ENCODE measurements around the gene CPEB1. TPM values are rescaled to one million over a fixed set of nuclear protein-coding genes. Genes with fewer than 3 reads are reported as not detected.
"Not testable (repeated sequence)": the region's sequence is repeated elsewhere in the genome, so short reads cannot be mapped to it uniquely, and the experiment has no call there.

The CPEB1 gene
- total and polyA plus RNA-seq, 4 donors: 0.42 to 4.0 (median 2.3) TPM

GRCh38 chr15:82502700-82503339 lies 144.3 kb downstream of the CPEB1 start:
- H3K27ac ChIP-seq (ENCODE audit: low read depth in 1 of 2, low read length in 1 of 2); H3K4me3 ChIP-seq; H3K27me3 ChIP-seq (ENCODE audit: control insufficient read depth in 3 of 3, insufficient read depth in 3 of 3, low read length in 2 of 3); DNase-seq; H3K9me3 ChIP-seq (ENCODE audit: control insufficient read depth in 4 of 4, insufficient read depth in 3 of 4, low read length in 3 of 4); H3K36me3 ChIP-seq (ENCODE audit: control insufficient read depth in 4 of 4, insufficient read depth in 4 of 4, low read length in 4 of 4); H3K4me1 ChIP-seq (ENCODE audit: control insufficient read depth in 5 of 5, insufficient read depth in 5 of 5, low read length in 5 of 5); H3K9ac ChIP-seq (ENCODE audit: insufficient read depth in 1 of 2, low read length in 2 of 2): not testable (repeated sequence)
- ATAC-seq (ENCODE audit: insufficient read depth, low FRiP score): peak; percentile 70
- WGBS, 2 donors: 35 to 37% methylated on average over 3 of the region's 7 CpGs

GRCh38 chr15:82500772-82501171 lies 146.4 kb downstream of the CPEB1 start:
- WGBS, 2 donors: 44 to 59% methylated on average over 4 of the region's 4 CpGs
- not testable (repeated sequence) for H3K36me3 ChIP-seq (ENCODE audit: control insufficient read depth in 4 of 4, insufficient read depth in 4 of 4, low read length in 4 of 4); H3K9ac ChIP-seq (ENCODE audit: insufficient read depth in 1 of 2, low read length in 2 of 2); DNase-seq; H3K9me3 ChIP-seq (ENCODE audit: control insufficient read depth in 4 of 4, insufficient read depth in 3 of 4, low read length in 3 of 4); H3K27me3 ChIP-seq (ENCODE audit: control insufficient read depth in 3 of 3, insufficient read depth in 3 of 3, low read length in 2 of 3); ATAC-seq (ENCODE audit: insufficient read depth, low FRiP score); H3K27ac ChIP-seq (ENCODE audit: low read depth in 1 of 2, low read length in 1 of 2); H3K4me3 ChIP-seq; H3K4me1 ChIP-seq (ENCODE audit: control insufficient read depth in 5 of 5, insufficient read depth in 5 of 5, low read length in 5 of 5)

GRCh38 chr15:82497978-82498377 lies 149.2 kb downstream of the CPEB1 start:
- not testable (repeated sequence) for H3K27me3 ChIP-seq (ENCODE audit: control insufficient read depth in 3 of 3, insufficient read depth in 3 of 3, low read length in 2 of 3); DNase-seq; H3K9me3 ChIP-seq (ENCODE audit: control insufficient read depth in 4 of 4, insufficient read depth in 3 of 4, low read length in 3 of 4); H3K9ac ChIP-seq (ENCODE audit: insufficient read depth in 1 of 2, low read length in 2 of 2); H3K4me1 ChIP-seq (ENCODE audit: control insufficient read depth in 5 of 5, insufficient read depth in 5 of 5, low read length in 5 of 5); H3K4me3 ChIP-seq; H3K27ac ChIP-seq (ENCODE audit: low read depth in 1 of 2, low read length in 1 of 2); ATAC-seq (ENCODE audit: insufficient read depth, low FRiP score); H3K36me3 ChIP-seq (ENCODE audit: control insufficient read depth in 4 of 4, insufficient read depth in 4 of 4, low read length in 4 of 4)

Other genes with a start within 250 kb of the CPEB1 start
- 10 to 100 TPM in 1 of 2 donors, 1 to 10 TPM in 1; 4.1 to 13.7 TPM for gene GOLGA6L9, start 217.5 kb downstream of the CPEB1 start, total RNA-seq
- 10 to 100 TPM in 1 of 2 donors, 1 to 10 TPM in 1; 1.5 to 12.2 TPM for gene GOLGA6L9, start 217.5 kb downstream of the CPEB1 start, polyA plus RNA-seq
- gene RPS17, start 106.9 kb downstream of the CPEB1 start, total RNA-seq: 1,000 to 10,000 TPM; 1,181 to 1,750 TPM
- gene RPS17, start 106.9 kb downstream of the CPEB1 start, polyA plus RNA-seq: 1,000 to 10,000 TPM; 3,085 to 4,573 TPM
- gene AP3B2, start 62.5 kb upstream of the CPEB1 start, total RNA-seq: 1 to 10 TPM in 1 of 2 donors, under 1 TPM in 1; 0.94 to 2.2 TPM
- gene AP3B2, start 62.5 kb upstream of the CPEB1 start, polyA plus RNA-seq: 1 to 10 TPM in 1 of 2 donors, under 1 TPM in 1; 0.96 to 1.4 TPM
- gene FSD2, start 158.7 kb upstream of the CPEB1 start, total RNA-seq: under 1 TPM in 1 of 2 donors, not detected in 1; 0.06 TPM
- gene FSD2, start 158.7 kb upstream of the CPEB1 start, polyA plus RNA-seq: under 1 TPM in 1 of 2 donors, not detected in 1; 0.08 TPM
- 10 to 100 TPM in 1 of 2 donors, 1 to 10 TPM in 1; 8.6 to 10.4 TPM for gene WHAMM, start 162.3 kb upstream of the CPEB1 start, total RNA-seq
- 1 to 10 TPM; 4.2 to 4.6 TPM for gene WHAMM, start 162.3 kb upstream of the CPEB1 start, polyA plus RNA-seq